ENCODE measurements around the gene FAM120C.

- TF ChIP-seq CTCF (IDR thresholded peaks at IDR 0.05) (no peak), ZFX (IDR thresholded peaks at IDR 0.05; ENCODE audit: borderline replicate concordance) (no peak)
Measured at GRCh38 chrX:54166915-54167314, 16.1 kb downstream of the FAM120C start.

Data from 22Rv1 (cell line).